Stomach (tissue), 4 donors: Measurements from ENCODE around the gene SAMD14.

Source experiments
- POLR2A ChIP-seq, 4 donors: fragments of 450-650 bp; IDR thresholded peaks; one replicate each; pipeline ENCODE4 v1.6.1; 2016; ENCODE audit warnings: antibody characterized with exemption in 4 of 4, control low read depth in 2 of 4, mild to moderate bottlenecking in 1 of 4, moderate library complexity in 1 of 4
- POLR2AphosphoS5 ChIP-seq, 3 donors: sonication (generic); formaldehyde crosslinking; IDR thresholded peaks; one replicate each; pipeline ENCODE4 v1.6.1; 2016; ENCODE audit warnings: antibody characterized with exemption in 3 of 3
- TF ChIP-seq, protein P1 (sequence below), 7 experiments: fragments of 450-650 bp in 4 of 7; fragments of 200-600 bp in 3 of 7; sonication (generic) in 3 of 7; IDR thresholded peaks; one replicate each; pipeline ENCODE4 v1.5.1; 2016 to 2019; ENCODE audit warnings: antibody characterized with exemption in 7 of 7, control low read depth in 2 of 7, mild to moderate bottlenecking in 1 of 7

GRCh38 chr17:50169881-50170459 lies 40.0 kb upstream of the SAMD14 start:
- TF ChIP-seq, protein P1, sequence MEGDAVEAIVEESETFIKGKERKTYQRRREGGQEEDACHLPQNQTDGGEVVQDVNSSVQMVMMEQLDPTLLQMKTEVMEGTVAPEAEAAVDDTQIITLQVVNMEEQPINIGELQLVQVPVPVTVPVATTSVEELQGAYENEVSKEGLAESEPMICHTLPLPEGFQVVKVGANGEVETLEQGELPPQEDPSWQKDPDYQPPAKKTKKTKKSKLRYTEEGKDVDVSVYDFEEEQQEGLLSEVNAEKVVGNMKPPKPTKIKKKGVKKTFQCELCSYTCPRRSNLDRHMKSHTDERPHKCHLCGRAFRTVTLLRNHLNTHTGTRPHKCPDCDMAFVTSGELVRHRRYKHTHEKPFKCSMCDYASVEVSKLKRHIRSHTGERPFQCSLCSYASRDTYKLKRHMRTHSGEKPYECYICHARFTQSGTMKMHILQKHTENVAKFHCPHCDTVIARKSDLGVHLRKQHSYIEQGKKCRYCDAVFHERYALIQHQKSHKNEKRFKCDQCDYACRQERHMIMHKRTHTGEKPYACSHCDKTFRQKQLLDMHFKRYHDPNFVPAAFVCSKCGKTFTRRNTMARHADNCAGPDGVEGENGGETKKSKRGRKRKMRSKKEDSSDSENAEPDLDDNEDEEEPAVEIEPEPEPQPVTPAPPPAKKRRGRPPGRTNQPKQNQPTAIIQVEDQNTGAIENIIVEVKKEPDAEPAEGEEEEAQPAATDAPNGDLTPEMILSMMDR (IDR thresholded peaks at IDR 0.05), result no peak
- TF ChIP-seq POLR2AphosphoS5 (IDR thresholded peaks at IDR 0.05) (no peak), POLR2A (IDR thresholded peaks at IDR 0.05) (no peak)
